ENCODE measurements around the gene TUBGCP3. TPM values are rescaled to one million over a fixed set of nuclear protein-coding genes. Genes with fewer than 3 reads are reported as not detected.

The TUBGCP3 gene
- total RNA-seq, 4 donors from 2014 or later, result 21.9 to 56.3 (median 29.3) TPM

DNA sequence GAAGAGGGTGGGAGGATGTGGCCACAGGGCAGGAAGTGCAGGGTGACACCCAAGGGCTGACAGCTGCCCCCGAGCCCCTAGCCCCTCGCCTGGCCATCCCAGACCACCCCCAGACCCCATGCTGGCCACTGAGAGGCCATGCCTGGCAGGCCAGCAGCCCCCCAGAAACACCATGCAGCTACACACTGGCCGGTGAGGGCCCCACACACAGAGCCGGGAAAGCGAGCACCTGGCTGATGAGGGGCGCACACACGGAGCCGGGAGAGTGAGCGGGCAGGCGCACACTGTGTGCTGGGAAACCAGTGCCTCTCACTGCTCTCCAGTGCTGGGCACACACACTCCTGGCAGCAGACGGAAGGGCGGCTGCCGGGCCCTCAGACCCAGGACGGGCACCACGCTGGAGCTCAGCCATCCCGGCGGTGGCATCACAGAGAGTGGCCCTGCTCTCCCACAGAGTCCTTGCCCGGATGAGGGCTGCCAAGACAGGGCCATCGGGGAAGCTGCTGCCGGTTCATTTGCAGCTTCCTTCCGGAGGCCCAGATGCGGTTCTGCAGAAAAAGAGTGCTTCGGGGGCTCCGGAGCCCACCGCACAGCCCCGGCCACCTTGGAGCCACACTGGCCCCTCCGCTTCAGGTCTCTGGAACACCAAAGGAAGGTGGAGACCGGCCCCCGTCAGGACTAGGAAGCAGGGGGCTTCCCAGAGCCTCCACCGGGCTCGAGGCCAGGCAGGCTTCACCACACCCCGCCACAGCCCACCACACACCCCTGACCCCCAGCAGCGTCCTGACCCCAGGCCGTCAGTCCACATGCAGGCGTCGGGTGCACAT, 135.4 kb downstream of the TUBGCP3 start:
- Histone ChIP-seq H3K27me3 (no peaks in the 10 kb centered on the region), H3K4me1 (no peaks in the 10 kb centered on the region), H3K36me3 (no peaks in the 10 kb centered on the region), H3K27ac (no peak overlapping the region), H3K9me3 (peaks cover 0 to 8% (median 0%) of the 10 kb centered on the region in 4 donors), H3K4me3 (no peak overlapping the region)
- TF ChIP-seq, protein P1, sequence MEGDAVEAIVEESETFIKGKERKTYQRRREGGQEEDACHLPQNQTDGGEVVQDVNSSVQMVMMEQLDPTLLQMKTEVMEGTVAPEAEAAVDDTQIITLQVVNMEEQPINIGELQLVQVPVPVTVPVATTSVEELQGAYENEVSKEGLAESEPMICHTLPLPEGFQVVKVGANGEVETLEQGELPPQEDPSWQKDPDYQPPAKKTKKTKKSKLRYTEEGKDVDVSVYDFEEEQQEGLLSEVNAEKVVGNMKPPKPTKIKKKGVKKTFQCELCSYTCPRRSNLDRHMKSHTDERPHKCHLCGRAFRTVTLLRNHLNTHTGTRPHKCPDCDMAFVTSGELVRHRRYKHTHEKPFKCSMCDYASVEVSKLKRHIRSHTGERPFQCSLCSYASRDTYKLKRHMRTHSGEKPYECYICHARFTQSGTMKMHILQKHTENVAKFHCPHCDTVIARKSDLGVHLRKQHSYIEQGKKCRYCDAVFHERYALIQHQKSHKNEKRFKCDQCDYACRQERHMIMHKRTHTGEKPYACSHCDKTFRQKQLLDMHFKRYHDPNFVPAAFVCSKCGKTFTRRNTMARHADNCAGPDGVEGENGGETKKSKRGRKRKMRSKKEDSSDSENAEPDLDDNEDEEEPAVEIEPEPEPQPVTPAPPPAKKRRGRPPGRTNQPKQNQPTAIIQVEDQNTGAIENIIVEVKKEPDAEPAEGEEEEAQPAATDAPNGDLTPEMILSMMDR (IDR thresholded peaks at IDR 0.05), result no peak
- TF ChIP-seq POLR2A (IDR thresholded peaks at IDR 0.05) (no peak), EP300 (IDR thresholded peaks at IDR 0.05) (no peak)
- WGBS, 2 donors, result 78 to 83% methylated on average over 28 to 30 of the region's 36 CpGs
- DNase-seq (ENCODE audit: low spot score in 2 of 2), result no peak

DNA sequence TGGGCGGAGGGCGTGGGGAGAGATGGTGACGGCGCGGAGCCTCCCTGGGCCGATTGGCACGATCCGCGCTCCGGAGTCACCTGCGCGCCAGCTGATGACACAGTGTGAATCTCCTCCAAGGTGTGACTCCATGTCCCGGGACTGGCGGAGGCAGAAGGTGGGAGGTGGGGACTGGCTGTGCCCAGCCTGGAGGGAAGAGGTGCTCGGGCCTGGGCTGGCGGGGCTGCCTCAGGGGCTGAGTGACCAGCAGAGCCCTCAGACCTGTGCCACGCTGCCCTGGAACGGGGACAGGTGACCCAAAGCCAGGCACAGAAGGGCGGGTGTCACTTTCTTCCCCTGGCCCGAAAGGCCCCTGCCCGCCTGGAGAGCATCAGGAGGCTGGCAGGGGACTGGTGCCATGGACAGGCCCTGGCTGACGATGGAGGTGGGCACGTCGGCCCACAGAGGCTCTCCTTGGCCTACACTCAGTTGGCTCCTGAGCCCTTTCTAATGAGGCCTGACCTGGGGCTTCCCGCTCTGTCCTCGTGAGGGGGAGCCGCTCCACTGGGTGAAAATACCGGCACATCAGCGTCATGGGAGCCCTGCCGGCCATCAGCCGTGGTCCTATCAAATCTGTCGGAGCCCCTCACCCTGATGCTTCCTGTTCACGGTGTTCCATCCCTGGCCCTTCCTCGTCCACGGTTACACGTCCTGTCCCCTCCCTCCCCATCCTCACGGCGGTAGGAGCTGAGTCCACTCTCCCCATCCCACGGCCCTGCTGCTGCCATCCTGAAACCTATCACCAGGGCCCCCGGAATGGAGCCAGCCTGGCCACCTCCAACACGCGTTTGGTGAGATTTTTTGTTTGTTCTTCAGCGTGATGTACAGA, 136.2 kb downstream of the TUBGCP3 start:
- H3K27ac ChIP-seq, result no peak overlapping the region
- TF ChIP-seq, protein P1 (IDR thresholded peaks at IDR 0.05), result no peak
- 88 to 89% methylated on average over 39 to 42 of the region's 43 CpGs for WGBS, 2 donors
- DNase-seq (ENCODE audit: low spot score in 2 of 2), result no peak
- no peaks in the 10 kb centered on the region for H3K4me1 ChIP-seq
- peaks cover 0 to 8% (median 0%) of the 10 kb centered on the region in 4 donors for H3K9me3 ChIP-seq
- H3K27me3 ChIP-seq, result no peaks in the 10 kb centered on the region
- no peak overlapping the region for H3K4me3 ChIP-seq
- no peaks in the 10 kb centered on the region for H3K36me3 ChIP-seq

DNA sequence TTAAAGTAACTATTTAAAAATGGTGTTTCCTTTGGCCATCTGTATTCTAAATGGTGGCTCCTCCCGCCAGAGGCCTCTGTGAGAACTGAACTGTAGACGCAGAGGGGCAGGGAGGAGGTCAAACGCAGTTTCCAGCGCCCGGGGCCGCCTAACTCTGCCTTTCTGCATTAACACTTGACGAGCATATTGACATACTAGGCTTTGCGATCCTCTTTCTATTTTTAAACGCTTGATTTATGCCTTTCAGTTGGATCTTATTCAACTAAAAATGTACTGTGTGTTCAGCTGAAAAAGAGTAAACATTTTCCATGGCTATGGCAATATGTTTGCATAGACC, 137.1 kb downstream of the TUBGCP3 start:
- H3K4me1 ChIP-seq, result no peaks in the 10 kb centered on the region
- no peaks in the 10 kb centered on the region for H3K36me3 ChIP-seq
- no peak overlapping the region for H3K27ac ChIP-seq
- no peak overlapping the region for H3K4me3 ChIP-seq
- whole genome bisulfite sequencing, 2 donors, result 14 to 35% methylated on average over 9 of the region's 9 CpGs
- no peak for TF ChIP-seq POLR2A (IDR thresholded peaks at IDR 0.05)
- TF ChIP-seq, protein P1 (IDR thresholded peaks at IDR 0.05), result no peak
- TF ChIP-seq EP300 (IDR thresholded peaks at IDR 0.05), result no peak
- H3K27me3 ChIP-seq, result peaks cover 0 to 3% of the 10 kb centered on the region in 2 donors
- DNase-seq (ENCODE audit: low spot score in 2 of 2), result no peak
- peaks cover 0 to 2% (median 0%) of the 10 kb centered on the region in 4 donors for H3K9me3 ChIP-seq

DNA sequence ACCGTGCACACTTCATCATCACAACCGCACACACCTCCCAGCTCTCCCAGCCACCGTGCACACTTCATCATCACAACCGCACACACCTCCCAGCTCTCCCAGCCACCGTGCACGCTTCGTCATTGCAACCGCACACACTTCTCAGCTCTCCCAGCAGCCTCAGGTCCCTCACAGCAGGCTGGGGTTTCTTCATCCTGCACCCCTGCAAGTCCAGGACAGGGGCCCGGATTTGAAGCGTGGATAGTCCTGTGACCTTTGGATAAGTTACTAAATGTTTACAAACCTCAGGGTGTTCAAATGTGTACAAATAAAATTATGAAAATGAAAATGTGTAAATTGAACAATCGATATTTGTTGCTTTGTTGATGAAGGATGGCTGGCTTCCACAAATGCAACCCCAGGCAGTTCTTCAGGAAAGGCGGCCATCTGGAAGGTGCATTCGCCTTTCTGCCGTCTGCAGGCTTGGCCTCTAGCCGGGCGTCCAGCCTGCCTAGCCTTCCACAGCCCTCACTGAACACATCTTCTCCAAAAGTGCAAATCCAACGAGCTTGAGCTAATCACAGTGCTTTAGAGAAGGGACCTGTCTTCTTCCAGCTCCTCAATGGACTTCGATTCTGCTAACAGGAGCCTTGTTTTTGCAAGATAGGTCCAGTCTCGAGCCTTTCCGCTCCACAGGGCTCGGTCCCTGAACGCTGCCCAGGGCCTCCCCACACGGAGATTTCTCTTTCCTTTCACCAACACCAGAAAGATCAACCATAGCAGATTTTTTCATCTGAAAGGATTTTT, 137.6 kb downstream of the TUBGCP3 start:
- no peak overlapping the region for H3K4me3 ChIP-seq
- no peak for DNase-seq (ENCODE audit: low spot score in 2 of 2)
- WGBS, 2 donors, result 69 to 74% methylated on average over 21 to 22 of the region's 23 CpGs
- H3K4me1 ChIP-seq, result no peaks in the 10 kb centered on the region
- H3K36me3 ChIP-seq, result no peaks in the 10 kb centered on the region
- no peak for TF ChIP-seq POLR2A (IDR thresholded peaks at IDR 0.05)
- TF ChIP-seq, protein P1 (IDR thresholded peaks at IDR 0.05), result no peak
- no peak for TF ChIP-seq EP300 (IDR thresholded peaks at IDR 0.05)
- H3K27ac ChIP-seq, result no peak overlapping the region
- H3K27me3 ChIP-seq, result peaks cover 0 to 8% of the 10 kb centered on the region in 2 donors
- no peaks in the 10 kb centered on the region for H3K9me3 ChIP-seq

All from tibial nerve (tissue), 4 donors.